SK-N-SH treated with all-trans-retinoic acid at 6 μM for 48 hours (cell line): ENCODE measurements around the gene KRTCAP2.
A peak's percentile ranks its signal among the peaks of the same experiment; 100 is the strongest.

ENCODE experiments used
- ATAC-seq: fragments of 200-7000 bp; cut with Tn5 transposase; 3 replicates; pipeline ENCODE4 v1.9.1; 2020; ENCODE audit warnings: mild to moderate bottlenecking, moderate library complexity
- ARNTL ChIP-seq: fragments of 450-650 bp; formaldehyde crosslinking; IDR thresholded peaks from 2 replicates; pipeline ENCODE4 v1.5.0; 2020; ENCODE audit warnings: low read depth, mild to moderate bottlenecking, moderate library complexity, borderline replicate concordance
- BACH2 ChIP-seq: fragments of 250-450 bp; sonication (Bioruptor Pico); IDR thresholded peaks from 2 replicates; pipeline ENCODE4 v1.9.0; 2021; ENCODE audit warnings: mild to moderate bottlenecking, borderline replicate concordance
- CSDC2 ChIP-seq: fragments of 250-450 bp; sonication (Bioruptor Pico); IDR thresholded peaks from 2 replicates; pipeline ENCODE4 v1.5.0; 2020; ENCODE audit warnings: mild to moderate bottlenecking, moderate library complexity
- ESRRG ChIP-seq: fragments of 250-450 bp; sonication (Bioruptor Pico); IDR thresholded peaks from 2 replicates; pipeline ENCODE4 v1.6.1; 2021; ENCODE audit warnings: mild to moderate bottlenecking
- GLIS3 ChIP-seq: fragments of 250-450 bp; sonication (Bioruptor Pico); IDR thresholded peaks from 2 replicates; pipeline ENCODE4 v1.5.0; 2020; ENCODE audit warnings: mild to moderate bottlenecking, moderate library complexity
- ISL1 ChIP-seq: fragments of 250-450 bp; sonication (Bioruptor Pico); IDR thresholded peaks from 2 replicates; pipeline ENCODE4 v2.1.2; 2022; ENCODE audit warnings: mild to moderate bottlenecking, moderate library complexity
- OSR1 ChIP-seq: fragments of 250-450 bp; sonication (Bioruptor Pico); IDR thresholded peaks from 2 replicates; pipeline ENCODE4 v1.8.0; 2022; ENCODE audit warnings: moderate library complexity, mild to moderate bottlenecking, inconsistent platforms
- PPARA ChIP-seq: fragments of 250-450 bp; sonication (Bioruptor Pico); IDR thresholded peaks from 2 replicates; pipeline ENCODE4 v1.5.0; 2020; ENCODE audit warnings: mild to moderate bottlenecking, borderline replicate concordance
- SNAI2 ChIP-seq: fragments of 250-450 bp; sonication (Bioruptor Pico); IDR thresholded peaks from 2 replicates; pipeline ENCODE4 v1.5.0; 2020; ENCODE audit warnings: mild to moderate bottlenecking, moderate library complexity
- TCF4 ChIP-seq: fragments of 250-450 bp; sonication (Bioruptor Pico); IDR thresholded peaks from 2 replicates; pipeline ENCODE4 v1.8.0; 2021; ENCODE audit warnings: mild to moderate bottlenecking, moderate library complexity, borderline replicate concordance
- TOX ChIP-seq: fragments of 250-450 bp; sonication (Bioruptor Pico); IDR thresholded peaks from 2 replicates; pipeline ENCODE4 v1.8.0; 2021; ENCODE audit warnings: mild to moderate bottlenecking, moderate library complexity, borderline replicate concordance
- ZC3H10 ChIP-seq: fragments of 250-450 bp; sonication (Bioruptor Pico); IDR thresholded peaks from 2 replicates; pipeline ENCODE4 v1.5.1; 2021; ENCODE audit warnings: mild to moderate bottlenecking, moderate library complexity
- ZFP3 ChIP-seq: fragments of 250-450 bp; sonication (Bioruptor Pico); IDR thresholded peaks from 2 replicates; pipeline ENCODE4 v1.5.0; 2020; ENCODE audit warnings: mild to moderate bottlenecking, moderate library complexity
- ZFP30 ChIP-seq: fragments of 450-650 bp; formaldehyde crosslinking; IDR thresholded peaks from 2 replicates; pipeline ENCODE4 v1.5.0; 2022; ENCODE audit warnings: mild to moderate bottlenecking, moderate library complexity
- ZNF565 ChIP-seq: fragments of 450-650 bp; formaldehyde crosslinking; conservative IDR thresholded peaks from 2 replicates; pipeline ENCODE4 v1.5.0; 2020; ENCODE audit warnings: low read depth, mild to moderate bottlenecking, moderate library complexity
- ZNF70 ChIP-seq: fragments of 450-650 bp; formaldehyde crosslinking; IDR thresholded peaks from 2 replicates; pipeline ENCODE4 v1.5.0; 2020; ENCODE audit warnings: mild to moderate bottlenecking, moderate library complexity
- ZNF8 ChIP-seq: fragments of 450-650 bp; formaldehyde crosslinking; IDR thresholded peaks from 2 replicates; pipeline ENCODE4 v1.5.0; 2020; ENCODE audit warnings: mild to moderate bottlenecking, moderate library complexity
- TF ChIP-seq, protein P1 (sequence below): fragments of 250-450 bp; sonication (Bioruptor Pico); IDR thresholded peaks from 2 replicates; pipeline ENCODE4 v1.8.0; 2020; ENCODE audit warnings: mild to moderate bottlenecking, moderate library complexity, borderline replicate concordance
- TF ChIP-seq, protein P2 (sequence below): fragments of 250-450 bp; sonication (Bioruptor Pico); IDR thresholded peaks from 2 replicates; pipeline ENCODE4 v1.5.1; 2020; ENCODE audit warnings: low read depth, mild to moderate bottlenecking, moderate library complexity
- TF ChIP-seq, protein P3 (sequence below): fragments of 250-450 bp; sonication (Bioruptor Pico); IDR thresholded peaks from 2 replicates; pipeline ENCODE4 v1.5.0; 2020; ENCODE audit warnings: mild to moderate bottlenecking, moderate library complexity
- TF ChIP-seq, protein P4 (sequence below): fragments of 250-450 bp; sonication (Bioruptor Pico); IDR thresholded peaks from 2 replicates; pipeline ENCODE4 v1.8.0; 2021; ENCODE audit warnings: low read depth, mild to moderate bottlenecking, moderate library complexity, borderline replicate concordance

Gene KRTCAP2

DNA sequence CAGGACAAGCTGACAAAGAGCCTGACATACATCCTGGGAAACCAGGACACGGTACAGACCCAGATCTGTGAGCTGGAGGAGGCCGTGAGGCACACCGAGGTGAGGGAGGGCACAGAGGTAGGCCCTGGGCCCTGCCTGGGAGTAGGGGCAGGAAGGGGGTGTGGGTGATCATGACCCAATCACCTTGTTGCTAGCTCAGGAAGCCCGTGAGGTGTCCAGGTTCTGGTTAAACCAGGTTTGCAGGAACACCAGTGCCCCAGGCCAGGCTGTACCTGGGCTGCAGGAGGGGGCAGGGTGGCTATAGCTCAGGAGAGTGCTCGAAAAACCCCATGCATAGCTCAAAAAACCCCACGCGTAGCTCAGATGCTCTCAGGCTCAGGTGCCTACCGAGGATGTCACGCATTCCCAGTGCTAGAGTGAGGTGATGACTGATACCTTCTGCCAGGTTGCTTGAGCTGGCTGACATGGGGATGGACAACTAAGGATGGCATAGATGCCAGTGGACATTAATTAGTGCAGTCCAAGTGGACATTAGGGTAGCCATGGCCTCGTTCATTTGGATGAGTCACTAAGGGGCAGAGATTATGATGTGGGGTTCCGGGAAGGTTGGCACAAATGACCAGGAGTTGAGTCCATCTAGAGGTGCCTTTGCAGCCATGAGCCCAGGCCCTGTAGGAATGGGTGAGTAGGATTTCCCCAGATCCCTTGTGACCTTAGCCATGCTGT is 4.3 kb upstream of the KRTCAP2 start:
- TF ChIP-seq GLIS3 (no peak), ESRRG (CRISPR knock-in tag) (no peak), SNAI2 (CRISPR knock-in tag) (no peak), ZNF70 (CRISPR knock-in tag) (no peak), TOX (CRISPR knock-in tag) (no peak)
- ATAC-seq = no peak

DNA sequence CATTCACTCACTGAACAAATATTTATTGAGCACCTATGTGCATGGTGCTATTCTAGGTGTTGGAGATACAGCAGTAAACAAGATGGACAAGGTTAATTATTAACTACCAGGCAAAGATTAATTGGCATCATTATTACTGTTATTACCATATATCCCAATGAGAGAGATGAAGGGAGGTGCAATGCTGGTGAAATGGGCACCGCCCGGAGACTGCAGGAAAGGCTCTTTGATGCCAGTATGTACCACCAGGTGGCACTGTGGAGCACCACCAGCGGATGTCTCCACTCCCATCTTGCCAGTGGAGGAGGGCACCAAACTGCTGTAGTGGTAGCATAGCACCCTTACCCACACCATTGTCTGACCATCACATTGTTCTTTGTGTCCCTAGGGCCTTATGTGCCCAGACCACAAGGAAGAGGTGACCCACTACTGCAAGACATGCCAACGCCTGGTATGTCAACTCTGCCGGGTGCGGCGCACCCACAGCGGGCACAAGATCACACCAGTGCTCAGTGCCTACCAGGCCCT is 3.5 kb upstream of the KRTCAP2 start:
- peak; percentile 58 for ATAC-seq
- TF ChIP-seq ARNTL (CRISPR knock-in tag) = no peak
- no peak for TF ChIP-seq ZFP30 (CRISPR knock-in tag)
- no peak for TF ChIP-seq SNAI2 (CRISPR knock-in tag)
- TF ChIP-seq, protein P1, sequence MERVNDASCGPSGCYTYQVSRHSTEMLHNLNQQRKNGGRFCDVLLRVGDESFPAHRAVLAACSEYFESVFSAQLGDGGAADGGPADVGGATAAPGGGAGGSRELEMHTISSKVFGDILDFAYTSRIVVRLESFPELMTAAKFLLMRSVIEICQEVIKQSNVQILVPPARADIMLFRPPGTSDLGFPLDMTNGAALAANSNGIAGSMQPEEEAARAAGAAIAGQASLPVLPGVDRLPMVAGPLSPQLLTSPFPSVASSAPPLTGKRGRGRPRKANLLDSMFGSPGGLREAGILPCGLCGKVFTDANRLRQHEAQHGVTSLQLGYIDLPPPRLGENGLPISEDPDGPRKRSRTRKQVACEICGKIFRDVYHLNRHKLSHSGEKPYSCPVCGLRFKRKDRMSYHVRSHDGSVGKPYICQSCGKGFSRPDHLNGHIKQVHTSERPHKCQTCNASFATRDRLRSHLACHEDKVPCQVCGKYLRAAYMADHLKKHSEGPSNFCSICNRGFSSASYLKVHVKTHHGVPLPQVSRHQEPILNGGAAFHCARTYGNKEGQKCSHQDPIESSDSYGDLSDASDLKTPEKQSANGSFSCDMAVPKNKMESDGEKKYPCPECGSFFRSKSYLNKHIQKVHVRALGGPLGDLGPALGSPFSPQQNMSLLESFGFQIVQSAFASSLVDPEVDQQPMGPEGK (CRISPR knock-in tag) = no peak
- TF ChIP-seq ZFP3 = no peak
- no peak for TF ChIP-seq ZNF8 (CRISPR knock-in tag)
- TF ChIP-seq, protein P2, sequence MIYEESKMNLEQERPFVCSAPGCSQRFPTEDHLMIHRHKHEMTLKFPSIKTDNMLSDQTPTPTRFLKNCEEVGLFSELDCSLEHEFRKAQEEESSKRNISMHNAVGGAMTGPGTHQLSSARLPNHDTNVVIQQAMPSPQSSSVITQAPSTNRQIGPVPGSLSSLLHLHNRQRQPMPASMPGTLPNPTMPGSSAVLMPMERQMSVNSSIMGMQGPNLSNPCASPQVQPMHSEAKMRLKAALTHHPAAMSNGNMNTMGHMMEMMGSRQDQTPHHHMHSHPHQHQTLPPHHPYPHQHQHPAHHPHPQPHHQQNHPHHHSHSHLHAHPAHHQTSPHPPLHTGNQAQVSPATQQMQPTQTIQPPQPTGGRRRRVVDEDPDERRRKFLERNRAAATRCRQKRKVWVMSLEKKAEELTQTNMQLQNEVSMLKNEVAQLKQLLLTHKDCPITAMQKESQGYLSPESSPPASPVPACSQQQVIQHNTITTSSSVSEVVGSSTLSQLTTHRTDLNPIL (CRISPR knock-in tag) = no peak
- no peak for TF ChIP-seq CSDC2
- no peak for TF ChIP-seq ISL1 (CRISPR knock-in tag)
- TF ChIP-seq GLIS3 = no peak
- TF ChIP-seq, protein P3, sequence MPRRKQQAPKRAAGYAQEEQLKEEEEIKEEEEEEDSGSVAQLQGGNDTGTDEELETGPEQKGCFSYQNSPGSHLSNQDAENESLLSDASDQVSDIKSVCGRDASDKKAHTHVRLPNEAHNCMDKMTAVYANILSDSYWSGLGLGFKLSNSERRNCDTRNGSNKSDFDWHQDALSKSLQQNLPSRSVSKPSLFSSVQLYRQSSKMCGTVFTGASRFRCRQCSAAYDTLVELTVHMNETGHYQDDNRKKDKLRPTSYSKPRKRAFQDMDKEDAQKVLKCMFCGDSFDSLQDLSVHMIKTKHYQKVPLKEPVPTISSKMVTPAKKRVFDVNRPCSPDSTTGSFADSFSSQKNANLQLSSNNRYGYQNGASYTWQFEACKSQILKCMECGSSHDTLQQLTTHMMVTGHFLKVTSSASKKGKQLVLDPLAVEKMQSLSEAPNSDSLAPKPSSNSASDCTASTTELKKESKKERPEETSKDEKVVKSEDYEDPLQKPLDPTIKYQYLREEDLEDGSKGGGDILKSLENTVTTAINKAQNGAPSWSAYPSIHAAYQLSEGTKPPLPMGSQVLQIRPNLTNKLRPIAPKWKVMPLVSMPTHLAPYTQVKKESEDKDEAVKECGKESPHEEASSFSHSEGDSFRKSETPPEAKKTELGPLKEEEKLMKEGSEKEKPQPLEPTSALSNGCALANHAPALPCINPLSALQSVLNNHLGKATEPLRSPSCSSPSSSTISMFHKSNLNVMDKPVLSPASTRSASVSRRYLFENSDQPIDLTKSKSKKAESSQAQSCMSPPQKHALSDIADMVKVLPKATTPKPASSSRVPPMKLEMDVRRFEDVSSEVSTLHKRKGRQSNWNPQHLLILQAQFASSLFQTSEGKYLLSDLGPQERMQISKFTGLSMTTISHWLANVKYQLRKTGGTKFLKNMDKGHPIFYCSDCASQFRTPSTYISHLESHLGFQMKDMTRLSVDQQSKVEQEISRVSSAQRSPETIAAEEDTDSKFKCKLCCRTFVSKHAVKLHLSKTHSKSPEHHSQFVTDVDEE = no peak
- TF ChIP-seq ESRRG (CRISPR knock-in tag) = no peak
- TF ChIP-seq, protein P4, sequence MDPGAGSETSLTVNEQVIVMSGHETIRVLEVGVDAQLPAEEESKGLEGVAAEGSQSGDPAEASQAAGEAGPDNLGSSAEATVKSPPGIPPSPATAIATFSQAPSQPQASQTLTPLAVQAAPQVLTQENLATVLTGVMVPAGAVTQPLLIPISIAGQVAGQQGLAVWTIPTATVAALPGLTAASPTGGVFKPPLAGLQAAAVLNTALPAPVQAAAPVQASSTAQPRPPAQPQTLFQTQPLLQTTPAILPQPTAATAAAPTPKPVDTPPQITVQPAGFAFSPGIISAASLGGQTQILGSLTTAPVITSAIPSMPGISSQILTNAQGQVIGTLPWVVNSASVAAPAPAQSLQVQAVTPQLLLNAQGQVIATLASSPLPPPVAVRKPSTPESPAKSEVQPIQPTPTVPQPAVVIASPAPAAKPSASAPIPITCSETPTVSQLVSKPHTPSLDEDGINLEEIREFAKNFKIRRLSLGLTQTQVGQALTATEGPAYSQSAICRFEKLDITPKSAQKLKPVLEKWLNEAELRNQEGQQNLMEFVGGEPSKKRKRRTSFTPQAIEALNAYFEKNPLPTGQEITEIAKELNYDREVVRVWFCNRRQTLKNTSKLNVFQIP = no peak
- no peak for TF ChIP-seq ZNF70 (CRISPR knock-in tag)

DNA sequence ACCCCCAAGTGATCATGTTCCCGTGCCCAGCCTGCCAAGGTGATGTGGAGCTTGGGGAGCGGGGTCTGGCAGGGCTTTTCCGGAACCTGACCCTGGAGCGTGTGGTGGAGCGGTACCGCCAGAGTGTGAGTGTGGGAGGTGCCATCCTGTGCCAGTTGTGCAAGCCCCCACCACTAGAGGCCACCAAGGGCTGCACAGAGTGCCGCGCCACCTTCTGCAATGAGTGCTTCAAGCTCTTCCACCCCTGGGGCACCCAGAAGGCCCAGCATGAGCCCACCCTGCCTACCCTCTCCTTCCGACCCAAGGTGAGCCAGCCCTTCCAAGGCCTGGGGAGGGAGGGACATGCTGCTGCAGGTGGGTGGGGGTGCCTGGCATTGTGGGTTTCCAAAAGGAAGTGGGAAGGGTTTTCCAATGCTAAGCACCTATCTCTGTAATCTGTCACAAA is 2.8 kb upstream of the KRTCAP2 start:
- ATAC-seq = no peak
- TF ChIP-seq ZNF70 (CRISPR knock-in tag) (no peak), ZNF565 (no peak), SNAI2 (CRISPR knock-in tag) (no peak), BACH2 (CRISPR knock-in tag) (no peak), PPARA (CRISPR knock-in tag) (no peak), ZC3H10 (CRISPR knock-in tag) (no peak), TCF4 (CRISPR knock-in tag) (no peak), OSR1 (no peak)
- TF ChIP-seq, protein P1 (CRISPR knock-in tag) = no peak
- TF ChIP-seq, protein P2 (CRISPR knock-in tag) = no peak
